NK-92 (cell line): Measurements from ENCODE around the gene KSR1.
"Not testable (repeated sequence)": the region's sequence is repeated elsewhere in the genome, so short reads cannot be mapped to it uniquely, and the experiment has no call there.

Source experiments
- DNase-seq: peaks from one replicate; lab custom pipeline; 2025; ENCODE audit not compliant: unreplicated experiment; lab: John Stamatoyannopoulos, UW

KSR1 gene

GRCh38 chr17:27651411-27652345, 195.4 kb downstream of the KSR1 start:
- DNase-seq: no peak

- DNase-seq: not testable (repeated sequence)
Measured at GRCh38 chr17:27653449-27653971, 197.3 kb downstream of the KSR1 start.

- DNase-seq: no peak
Measured at GRCh38 chr17:27654136-27654535, 197.9 kb downstream of the KSR1 start.

GRCh38 chr17:27654654-27655524, 198.6 kb downstream of the KSR1 start:
- no peak for DNase-seq

- not testable (repeated sequence) for DNase-seq
Measured at GRCh38 chr17:27655525-27656111, 199.4 kb downstream of the KSR1 start.

- DNase-seq: not testable (repeated sequence)
Measured at GRCh38 chr17:27656620-27657019, 200.4 kb downstream of the KSR1 start.

GRCh38 chr17:27657620-27658019, 201.4 kb downstream of the KSR1 start:
- DNase-seq: no peak

GRCh38 chr17:27659683-27660082, 203.4 kb downstream of the KSR1 start:
- no peak for DNase-seq

- DNase-seq: no peak
Measured at GRCh38 chr17:27660436-27660835, 204.2 kb downstream of the KSR1 start.

GRCh38 chr17:27663936-27664605, 207.8 kb downstream of the KSR1 start:
- no peak for DNase-seq

GRCh38 chr17:27664606-27664965, 208.3 kb downstream of the KSR1 start:
- no peak for DNase-seq

- DNase-seq: no peak
Measured at GRCh38 chr17:27665549-27665948, 209.3 kb downstream of the KSR1 start.

GRCh38 chr17:27666270-27666669, 210.0 kb downstream of the KSR1 start:
- not testable (repeated sequence) for DNase-seq

- DNase-seq: no peak
Measured at GRCh38 chr17:27666831-27667560, 210.7 kb downstream of the KSR1 start.

- no peak for DNase-seq
Measured at GRCh38 chr17:27667656-27668487, 211.6 kb downstream of the KSR1 start.

- no peak for DNase-seq
Measured at GRCh38 chr17:27668488-27668823, 212.2 kb downstream of the KSR1 start.

GRCh38 chr17:27669136-27669535, 212.9 kb downstream of the KSR1 start:
- DNase-seq: no peak

- DNase-seq: no peak
Measured at GRCh38 chr17:27669850-27670249, 213.6 kb downstream of the KSR1 start.
